Neural cell (in vitro differentiated cells): ENCODE measurements around the gene MCC.

ENCODE experiments used
- CTCF ChIP-seq: fragments of 450-650 bp; IDR thresholded peaks from 2 replicates; pipeline ENCODE4 v1.5.1; 2014; ENCODE audit warnings: antibody characterized with exemption, mild to moderate bottlenecking, moderate library complexity; ENCODE audit not compliant: poor library complexity, severe bottlenecking
- EP300 ChIP-seq: fragments of 450-650 bp; conservative IDR thresholded peaks from 2 replicates; pipeline ENCODE4 v1.6.1; 2014; ENCODE audit warnings: antibody characterized with exemption, mild to moderate bottlenecking, moderate library complexity; ENCODE audit not compliant: poor library complexity, severe bottlenecking
- EZH2 ChIP-seq: fragments of 200-600, 300-800 bp; shearing (Covaris generic), sonication (generic); IDR thresholded peaks from 2 replicates; pipeline ENCODE4 v1.6.1; 2014; ENCODE audit warnings: antibody characterized with exemption, low read length, borderline replicate concordance, mild to moderate bottlenecking; ENCODE audit not compliant: insufficient read depth, poor library complexity, severe bottlenecking
- MXI1 ChIP-seq: fragments of 450-650 bp; conservative IDR thresholded peaks from 2 replicates; pipeline ENCODE4 v1.6.1; 2014; ENCODE audit warnings: antibody characterized with exemption, mild to moderate bottlenecking; ENCODE audit not compliant: poor library complexity, severe bottlenecking
- POLR2AphosphoS5 ChIP-seq: IDR thresholded peaks from 2 replicates; pipeline ENCODE4 v1.6.1; 2012
- REST ChIP-seq: IDR thresholded peaks from 2 replicates; pipeline ENCODE4 v1.6.1; 2012; ENCODE audit warnings: borderline replicate concordance

GRCh38 chr5:113172231-113172826 lies 315.9 kb downstream of the MCC start:
- TF ChIP-seq REST: no peak
- TF ChIP-seq CTCF: no peak
- no peak for TF ChIP-seq EP300
- TF ChIP-seq POLR2AphosphoS5: no peak
- TF ChIP-seq MXI1: no peak
- no peak for TF ChIP-seq EZH2
